SK-N-SH treated with all-trans-retinoic acid at 6 μM for 48 hours (cell line): Measurements from ENCODE around the gene PHF11.

Source experiments
- ISL1 ChIP-seq: fragments of 250-450 bp; sonication (Bioruptor Pico); IDR thresholded peaks from 2 replicates; pipeline ENCODE4 v2.1.2; 2022; ENCODE audit warnings: mild to moderate bottlenecking, moderate library complexity
- OSR1 ChIP-seq: fragments of 250-450 bp; sonication (Bioruptor Pico); IDR thresholded peaks from 2 replicates; pipeline ENCODE4 v1.8.0; 2022; ENCODE audit warnings: moderate library complexity, mild to moderate bottlenecking, inconsistent platforms
- RARB ChIP-seq: fragments of 250-450 bp; sonication (Bioruptor Pico); IDR thresholded peaks from 2 replicates; pipeline ENCODE4 v1.8.0; 2021; ENCODE audit warnings: mild to moderate bottlenecking, moderate library complexity
- SNAI2 ChIP-seq: fragments of 250-450 bp; sonication (Bioruptor Pico); IDR thresholded peaks from 2 replicates; pipeline ENCODE4 v1.5.0; 2020; ENCODE audit warnings: mild to moderate bottlenecking, moderate library complexity
- TCF4 ChIP-seq: fragments of 250-450 bp; sonication (Bioruptor Pico); IDR thresholded peaks from 2 replicates; pipeline ENCODE4 v1.8.0; 2021; ENCODE audit warnings: mild to moderate bottlenecking, moderate library complexity, borderline replicate concordance
- ZC3H10 ChIP-seq: fragments of 250-450 bp; sonication (Bioruptor Pico); IDR thresholded peaks from 2 replicates; pipeline ENCODE4 v1.5.1; 2021; ENCODE audit warnings: mild to moderate bottlenecking, moderate library complexity
- ZNF565 ChIP-seq: fragments of 450-650 bp; formaldehyde crosslinking; conservative IDR thresholded peaks from 2 replicates; pipeline ENCODE4 v1.5.0; 2020; ENCODE audit warnings: low read depth, mild to moderate bottlenecking, moderate library complexity
- TF ChIP-seq, protein P1 (sequence below): fragments of 250-450 bp; sonication (Bioruptor Pico); IDR thresholded peaks from 2 replicates; pipeline ENCODE4 v1.8.0; 2020; ENCODE audit warnings: mild to moderate bottlenecking, moderate library complexity, borderline replicate concordance

DNA sequence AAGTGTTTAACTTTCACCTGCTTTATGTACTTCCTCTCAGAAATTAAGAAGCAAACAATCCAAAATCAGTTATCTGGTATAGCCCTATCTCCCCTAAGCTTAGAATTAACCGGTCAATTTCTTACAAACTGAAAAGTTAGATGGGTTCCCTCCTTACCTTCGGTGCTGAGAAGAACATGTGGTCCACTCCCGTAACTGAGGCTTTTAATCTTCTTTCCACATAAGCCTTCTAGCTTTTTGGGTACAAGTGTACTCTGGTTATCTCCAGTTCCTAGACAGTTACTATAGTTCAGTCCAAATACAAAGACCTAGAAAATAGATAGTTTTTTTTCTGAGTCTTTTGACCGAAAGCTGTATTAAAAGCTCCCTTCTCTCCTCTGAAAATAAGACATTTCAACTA, 70.7 kb downstream of the PHF11 start:
- TF ChIP-seq OSR1 (CRISPR knock-in tag) (no peak), ISL1 (no peak), RARB (CRISPR knock-in tag) (no peak), SNAI2 (CRISPR knock-in tag) (no peak), ZC3H10 (CRISPR knock-in tag) (no peak), TCF4 (CRISPR knock-in tag) (no peak), ZNF565 (CRISPR knock-in tag) (no peak)
- TF ChIP-seq, protein P1, sequence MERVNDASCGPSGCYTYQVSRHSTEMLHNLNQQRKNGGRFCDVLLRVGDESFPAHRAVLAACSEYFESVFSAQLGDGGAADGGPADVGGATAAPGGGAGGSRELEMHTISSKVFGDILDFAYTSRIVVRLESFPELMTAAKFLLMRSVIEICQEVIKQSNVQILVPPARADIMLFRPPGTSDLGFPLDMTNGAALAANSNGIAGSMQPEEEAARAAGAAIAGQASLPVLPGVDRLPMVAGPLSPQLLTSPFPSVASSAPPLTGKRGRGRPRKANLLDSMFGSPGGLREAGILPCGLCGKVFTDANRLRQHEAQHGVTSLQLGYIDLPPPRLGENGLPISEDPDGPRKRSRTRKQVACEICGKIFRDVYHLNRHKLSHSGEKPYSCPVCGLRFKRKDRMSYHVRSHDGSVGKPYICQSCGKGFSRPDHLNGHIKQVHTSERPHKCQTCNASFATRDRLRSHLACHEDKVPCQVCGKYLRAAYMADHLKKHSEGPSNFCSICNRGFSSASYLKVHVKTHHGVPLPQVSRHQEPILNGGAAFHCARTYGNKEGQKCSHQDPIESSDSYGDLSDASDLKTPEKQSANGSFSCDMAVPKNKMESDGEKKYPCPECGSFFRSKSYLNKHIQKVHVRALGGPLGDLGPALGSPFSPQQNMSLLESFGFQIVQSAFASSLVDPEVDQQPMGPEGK = no peak
